DND-41 (cell line): ENCODE results near the gene UBP1.

ENCODE experiments used
- CTCF ChIP-seq: IDR thresholded peaks from 2 replicates; pipeline ENCODE4 v1.5.1; 2012; ENCODE audit warnings: borderline replicate concordance, low read length, moderate library complexity, mild to moderate bottlenecking; ENCODE audit not compliant: poor library complexity, severe bottlenecking; ENCODE audit errors: extremely low read depth
- EZH2 ChIP-seq: IDR thresholded peaks from 3 replicates; pipeline ENCODE4 v1.6.1; 2012; ENCODE audit warnings: borderline replicate concordance, low read depth, mild to moderate bottlenecking, moderate library complexity, low read length, inconsistent platforms; ENCODE audit not compliant: severe bottlenecking

- no peak for TF ChIP-seq CTCF
- TF ChIP-seq EZH2: no peak
These were observed 48.5 kb upstream of the UBP1 start for GRCh38 chr3:33488683-33489082.
